Measurements from ENCODE around the gene SLCO6A1.

GRCh38 chr5:102529447-102529846 lies 30.6 kb upstream of the SLCO6A1 start:
- TF ChIP-seq, protein P1, sequence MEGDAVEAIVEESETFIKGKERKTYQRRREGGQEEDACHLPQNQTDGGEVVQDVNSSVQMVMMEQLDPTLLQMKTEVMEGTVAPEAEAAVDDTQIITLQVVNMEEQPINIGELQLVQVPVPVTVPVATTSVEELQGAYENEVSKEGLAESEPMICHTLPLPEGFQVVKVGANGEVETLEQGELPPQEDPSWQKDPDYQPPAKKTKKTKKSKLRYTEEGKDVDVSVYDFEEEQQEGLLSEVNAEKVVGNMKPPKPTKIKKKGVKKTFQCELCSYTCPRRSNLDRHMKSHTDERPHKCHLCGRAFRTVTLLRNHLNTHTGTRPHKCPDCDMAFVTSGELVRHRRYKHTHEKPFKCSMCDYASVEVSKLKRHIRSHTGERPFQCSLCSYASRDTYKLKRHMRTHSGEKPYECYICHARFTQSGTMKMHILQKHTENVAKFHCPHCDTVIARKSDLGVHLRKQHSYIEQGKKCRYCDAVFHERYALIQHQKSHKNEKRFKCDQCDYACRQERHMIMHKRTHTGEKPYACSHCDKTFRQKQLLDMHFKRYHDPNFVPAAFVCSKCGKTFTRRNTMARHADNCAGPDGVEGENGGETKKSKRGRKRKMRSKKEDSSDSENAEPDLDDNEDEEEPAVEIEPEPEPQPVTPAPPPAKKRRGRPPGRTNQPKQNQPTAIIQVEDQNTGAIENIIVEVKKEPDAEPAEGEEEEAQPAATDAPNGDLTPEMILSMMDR (IDR thresholded peaks at IDR 0.05 in 4 of 5, conservative IDR thresholded peaks at IDR 0.05 in 1 of 5): no peak
- TF ChIP-seq POLR2A (IDR thresholded peaks at IDR 0.05): no peak

All from gastrocnemius medialis (tissue), 4 donors.